Epithelial cell of esophagus (primary cell): Measurements from ENCODE around the gene AGMAT.

ENCODE experiments used
- DNase-seq: peaks from one replicate; pipeline ENCODE4 v3.0.0; 2010; ENCODE audit warnings: low read depth
- H3K4me3 ChIP-seq: 2 replicates; pipeline ENCODE4 v1.5.1; 2011; ENCODE audit warnings: mild to moderate bottlenecking, low read length, control low read depth
- CTCF ChIP-seq: IDR thresholded peaks from 2 replicates; pipeline ENCODE4 v1.5.1; 2011; ENCODE audit warnings: low read depth, mild to moderate bottlenecking, low read length, control low read depth, inconsistent platforms; ENCODE audit not compliant: insufficient read depth; ENCODE audit errors: missing control alignments

The AGMAT gene

DNA sequence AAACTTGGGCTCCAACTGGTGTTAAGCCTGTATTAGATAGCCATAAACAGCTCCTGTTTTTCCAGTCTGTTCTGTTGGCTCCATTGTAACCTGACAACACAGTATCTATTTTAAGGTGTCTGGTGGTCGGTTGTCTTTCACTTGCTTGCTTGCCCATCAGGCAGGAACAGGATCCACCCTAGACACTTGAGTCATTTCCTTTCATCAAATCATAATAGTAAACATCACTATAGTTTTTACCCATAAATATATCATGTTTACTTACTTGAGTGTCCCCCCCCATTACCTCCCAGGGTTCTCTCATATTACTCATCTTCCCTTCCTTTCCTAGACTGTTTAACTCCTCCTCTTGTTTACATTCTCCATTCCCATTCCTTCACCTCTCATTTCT is 35.3 kb upstream of the AGMAT start:
- peak overlapping the region; percentile 20 for H3K4me3 ChIP-seq
- no peak for TF ChIP-seq CTCF
- DNase-seq, result peak; percentile 83

GRCh38 chr1:15618655-15619525 is 34.0 kb upstream of the AGMAT start:
- H3K4me3 ChIP-seq, result peak overlapping the region; percentile 97
- no peak for TF ChIP-seq CTCF
- DNase-seq, result peak; percentile 91

DNA sequence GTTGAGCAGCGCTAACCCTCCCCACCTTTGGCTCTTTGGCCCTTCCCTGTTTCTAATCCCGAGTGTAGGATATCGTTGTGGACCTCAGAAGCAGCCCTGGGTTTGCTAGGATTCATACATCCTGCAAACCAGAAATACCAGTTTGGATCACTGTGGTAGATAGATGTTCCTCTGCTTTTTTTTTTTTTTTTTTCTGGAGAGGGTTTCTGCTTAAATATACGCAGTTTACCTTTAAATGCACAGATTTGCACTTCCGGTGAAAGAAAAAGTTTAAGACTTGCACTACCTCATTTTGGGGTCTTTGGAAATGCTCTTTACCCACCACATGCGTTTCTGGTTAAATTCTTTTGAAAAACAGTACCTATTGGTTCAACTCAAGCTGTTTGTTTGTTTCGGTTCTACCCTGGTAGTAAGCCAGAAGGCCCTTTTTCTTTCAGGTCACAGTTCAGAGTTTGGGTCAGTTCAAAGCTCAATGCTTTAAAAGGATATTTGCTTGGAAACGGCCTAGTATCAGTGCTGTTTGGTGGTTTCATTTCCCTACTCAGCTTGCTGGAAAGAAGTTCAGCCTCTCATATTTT is 33.3 kb upstream of the AGMAT start:
- peak; percentile 89 for DNase-seq
- peak overlapping the region; percentile 97 for H3K4me3 ChIP-seq
- no peak for TF ChIP-seq CTCF

- no peak for TF ChIP-seq CTCF
- peak; percentile 98 for DNase-seq
- H3K4me3 ChIP-seq, result peak within 1 kb of the TSS; percentile 97
These were observed 32.6 kb upstream of the AGMAT start, which contains the start of gene DDI2 for GRCh38 chr1:15617173-15618076. TSS of gene DDI2 (plus strand) at chr1:15617458. CDS start at chr1:15617671, 213 bp downstream.

DNA sequence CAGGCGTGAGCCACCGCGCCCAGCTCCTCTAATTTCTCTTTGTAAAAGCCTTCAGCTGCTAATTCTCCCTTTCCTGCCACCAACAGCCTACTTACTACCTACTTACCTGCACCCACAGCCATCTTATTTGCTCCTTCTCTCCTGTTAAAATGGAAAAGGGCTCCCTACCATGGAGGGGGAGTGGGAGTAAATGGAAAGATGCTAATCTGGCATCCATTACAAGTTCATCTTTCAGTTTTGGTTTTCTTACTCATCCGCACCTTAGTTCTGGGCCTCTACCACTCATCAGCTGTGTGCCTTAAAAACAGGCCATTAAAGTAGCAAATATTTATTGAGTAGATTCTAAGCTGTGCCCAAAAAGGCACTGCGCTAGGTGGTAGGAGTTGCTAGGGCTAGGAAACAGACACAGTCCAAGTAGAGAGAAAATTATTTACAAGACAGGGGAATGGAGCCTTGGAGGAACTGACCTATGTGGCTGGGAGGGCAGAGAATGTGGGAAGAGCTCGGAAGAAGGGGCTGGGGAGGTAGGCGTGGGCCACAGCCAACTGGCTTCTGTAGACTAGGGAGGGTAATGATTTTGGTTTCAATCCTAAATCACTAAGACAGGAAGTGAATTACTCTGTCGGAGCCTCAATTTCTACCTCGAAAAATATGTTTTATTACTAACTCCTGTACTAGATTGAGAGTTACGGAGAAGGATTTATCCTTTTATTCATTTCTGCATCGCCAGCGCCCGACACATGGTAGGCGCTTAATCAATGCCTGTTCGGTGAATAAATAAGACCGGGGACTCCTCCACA is 31.7 kb upstream of the AGMAT start:
- no peak for DNase-seq
- H3K4me3 ChIP-seq, result peak overlapping the region; percentile 53
- no peak for TF ChIP-seq CTCF

- no peak overlapping the region for H3K4me3 ChIP-seq
- no peak for TF ChIP-seq CTCF
- DNase-seq, result peak; percentile 67
These were observed 25.3 kb upstream of the AGMAT start for GRCh38 chr1:15610167-15610566.
